K562 (cell line): ENCODE measurements around the gene RPS19. TPM values are rescaled to one million over a fixed set of nuclear protein-coding genes. Genes with fewer than 3 reads are reported as not detected.

Experiments used
- ATAC-seq: fragments of 200-7000 bp; cut with Tn5 transposase; 3 replicates; pipeline ENCODE4 v1.9.1; 2020; ENCODE audit warnings: moderate library complexity
- BruUV-seq: library from RNA; stranded (reverse); fragments of 400-500 nt; replicated peaks from 2 replicates; lab custom pipeline; 2021; lab: Mats Ljungman, UMichigan
- CTCF ChIA-PET: fragments of 300-600 bp; formaldehyde crosslinking; extraction: SDS; loops from one replicate; lab custom pipeline; 2021; ENCODE audit warnings: low intra/inter-chr PET ratio; lab: Yijun Ruan, JAX
- POLR2A ChIA-PET: fragments of 300-600, 350-650 bp; sonication (Branson Sonifier 250); formaldehyde crosslinking; extraction: SDS; loops from one replicate; lab custom pipeline; 2021; ENCODE audit warnings: antibody characterized with exemption, inconsistent platforms; lab: Yijun Ruan, JAX
- DNase-seq, 4 experiments: peaks; one replicate each; pipeline versions ENCODE4 v3.0.0 to v3.0.0-alpha.2; 2011 to 2018; ENCODE audit warnings: low spot score in 3 of 4, mixed read lengths in 3 of 4; ENCODE audit errors: extremely low read depth in 1 of 4
- FAIRE-seq: peaks from 2 replicates; lab custom pipeline; 2011; peaks lifted over from hg19 to GRCh38; lab: Jason Lieb, UNC
- H2AFZ ChIP-seq: 2 replicates; pipeline ENCODE4 v1.6.0; 2011; ENCODE audit warnings: low read depth, low read length, control low read depth, inconsistent platforms
- H3K27ac ChIP-seq: fragments of 200-600 bp; 3 replicates; pipeline ENCODE4 v1.8.0; 2011; ENCODE audit warnings: low read depth, mild to moderate bottlenecking, control low read depth, inconsistent platforms, low read length, moderate library complexity, mixed read lengths; ENCODE audit errors: extremely low read depth
- H3K27me3 ChIP-seq, 2 experiments: fragments of 300-600 bp in 1 of 2; 2 replicates in 1 of 2; 3 replicates in 1 of 2; pipeline versions ENCODE4 v1.6.0 to v1.8.0; 2011; ENCODE audit warnings: inconsistent platforms in 2 of 2, low read length in 2 of 2, mild to moderate bottlenecking in 1 of 2, mixed read lengths in 1 of 2, moderate library complexity in 1 of 2; ENCODE audit not compliant: control insufficient read depth in 2 of 2, insufficient read depth in 2 of 2
- H3K36me3 ChIP-seq: fragments of 300-600 bp; 3 replicates; pipeline ENCODE4 v1.8.0; 2011; ENCODE audit warnings: mild to moderate bottlenecking, low read length, inconsistent platforms; ENCODE audit not compliant: control insufficient read depth, insufficient read depth
- H3K4me1 ChIP-seq, 2 experiments: fragments of 200-600 bp in 1 of 2; replicated peaks in 1 of 2; 2 replicates in 1 of 2; 3 replicates in 1 of 2; pipeline versions ENCODE4 v1.5.1 to v1.8.0; 2011; ENCODE audit warnings: inconsistent platforms in 2 of 2, low read length in 2 of 2, mild to moderate bottlenecking in 1 of 2, mixed read lengths in 1 of 2, moderate library complexity in 1 of 2; ENCODE audit not compliant: control insufficient read depth in 2 of 2, insufficient read depth in 2 of 2
- H3K4me2 ChIP-seq: 2 replicates; pipeline ENCODE4 v1.6.1; 2011; ENCODE audit warnings: low read length, control low read depth, inconsistent platforms, mixed read lengths; ENCODE audit not compliant: insufficient read depth
- H3K4me3 ChIP-seq: fragments of 200-600 bp; sonication (generic), shearing (Covaris generic); 2 replicates; pipeline ENCODE4 v1.5.1; 2016; ENCODE audit warnings: control low read depth, inconsistent platforms
- H3K79me2 ChIP-seq: fragments of 200-600 bp; 3 replicates; pipeline ENCODE4 v1.8.0; 2011; ENCODE audit warnings: low read length, inconsistent platforms; ENCODE audit not compliant: control insufficient read depth, insufficient read depth
- H3K9ac ChIP-seq, 2 experiments: 2 replicates each; pipeline versions ENCODE4 v1.6.0 to v1.6.1; 2011; ENCODE audit warnings: low read depth in 2 of 2, low read length in 2 of 2, control low read depth in 1 of 2, inconsistent platforms in 1 of 2, mild to moderate bottlenecking in 1 of 2, mixed read lengths in 1 of 2; ENCODE audit not compliant: insufficient read depth in 1 of 2
- H3K9me1 ChIP-seq: one replicate; pipeline ENCODE4 v1.6.0; 2011; ENCODE audit warnings: inconsistent platforms, mild to moderate bottlenecking, low read length, moderate library complexity; ENCODE audit not compliant: control insufficient read depth, insufficient read depth
- H3K9me3 ChIP-seq: replicated peaks from 2 replicates; pipeline ENCODE4 v1.5.1; 2011; ENCODE audit warnings: low read depth, low read length, inconsistent platforms; ENCODE audit not compliant: control insufficient read depth, insufficient read depth
- H4K20me1 ChIP-seq: replicated peaks from 2 replicates; pipeline ENCODE4 v1.6.1; 2011; ENCODE audit warnings: low read length, inconsistent platforms, mixed read lengths; ENCODE audit not compliant: control insufficient read depth, insufficient read depth
- BCOR ChIP-seq: fragments of 450-650 bp; IDR thresholded peaks from 2 replicates; pipeline ENCODE4 v1.6.1; 2016
- EP300 ChIP-seq: IDR thresholded peaks from 2 replicates; pipeline ENCODE4 v1.6.1; 2012; ENCODE audit warnings: low read length, improper control_type of control experiment
- HMGN3 ChIP-seq: IDR thresholded peaks from 2 replicates; pipeline ENCODE4 v1.6.1; 2011; ENCODE audit warnings: borderline replicate concordance, low read depth, mild to moderate bottlenecking, mixed read lengths, low read length; ENCODE audit not compliant: insufficient read length; ENCODE audit errors: extremely low read depth
- HNRNPL ChIP-seq: fragments of 200-400 bp; formaldehyde crosslinking; IDR thresholded peaks from 2 replicates; pipeline ENCODE4 v1.6.1; 2017; ENCODE audit warnings: low read depth, mild to moderate bottlenecking, low read length
- MXI1 ChIP-seq: IDR thresholded peaks from 2 replicates; pipeline ENCODE4 v1.6.1; 2011; ENCODE audit warnings: low read depth, mild to moderate bottlenecking, improper control_type of control experiment, low read length
- NFIC ChIP-seq: fragments of 450-650 bp; IDR thresholded peaks from 2 replicates; pipeline ENCODE4 v1.6.1; 2017; ENCODE audit warnings: mild to moderate bottlenecking, inconsistent platforms
- TEAD2 ChIP-seq: fragments of 450-650 bp; IDR thresholded peaks from 2 replicates; pipeline ENCODE4 v1.6.1; 2016; ENCODE audit warnings: missing genetic modification characterization, control low read depth, missing compliant biosample characterization
- YBX1 ChIP-seq: fragments of 450-650 bp; IDR thresholded peaks from 2 replicates; pipeline ENCODE4 v1.7.1; 2016; ENCODE audit warnings: mild to moderate bottlenecking
- ZBTB7A ChIP-seq: IDR thresholded peaks from 2 replicates; pipeline ENCODE4 v1.6.1; 2011; ENCODE audit warnings: low read depth, mild to moderate bottlenecking, low read length, moderate library complexity, borderline replicate concordance; ENCODE audit not compliant: control insufficient read depth
- ZEB2 ChIP-seq: fragments of 450-650 bp; IDR thresholded peaks from 2 replicates; pipeline ENCODE4 v1.6.1; 2016
- ZNF121 ChIP-seq: sonication (generic); formaldehyde crosslinking; conservative IDR thresholded peaks from 2 replicates; pipeline ENCODE4 v1.8.0; 2022; ENCODE audit warnings: missing genetic modification reagents
- ZNF695 ChIP-seq: fragments of 450-650 bp; formaldehyde crosslinking; IDR thresholded peaks from 2 replicates; pipeline ENCODE4 v1.4.0; 2020; ENCODE audit warnings: mild to moderate bottlenecking, moderate library complexity
- WGBS: fragments of 100-300 bp; shearing (Covaris generic); methylation state at CpG from one replicate; pipeline ENCODE4 v1.1.6; 2016; ENCODE audit warnings: low coverage, mixed read lengths; ENCODE audit not compliant: insufficient coverage; ENCODE audit errors: missing lambda C conversion rate; 5-methylcytosine and 5-hydroxymethylcytosine counted together
- in situ Hi-C: fragments of 300-500 bp; cut with MboI; formaldehyde crosslinking; loops from 4 replicates; pipeline ENCODE4 v1.15.0; 2018; ENCODE audit warnings: inconsistent platforms, mixed read lengths
- intact Hi-C: fragments of 100-400 bp; cut with micrococcal nuclease; formaldehyde crosslinking; loops from 2 replicates; pipeline ENCODE4 v1.14.2; 2022
- polyA plus RNA-seq, 8 experiments: library from polyadenylated mRNA; depleted of rRNA in 4 of 8; stranded (reverse) in 5 of 8; unstranded in 3 of 8; fragments of >200 nt; fragmentation: Nextera tagmentation in 2 of 8; fragmentation: Illumina TruSeq in 1 of 8; extraction: Ambion mirVana in 2 of 8; extraction: Trizol in 1 of 8; gene quantifications; 2 replicates each; pipeline versions ENCODE4 v1.2.1 to v1.2.3, GENCODE V29; 2011 to 2014; ENCODE audit warnings: inconsistent platforms in 1 of 8, missing spikeins in 1 of 8
- total RNA-seq, 7 experiments: library from RNA; depleted of rRNA in 6 of 7; stranded (reverse); fragments of >200 nt in 6 of 7; fragmentation: Illumina TruSeq in 2 of 7; extraction: Trizol in 2 of 7; gene quantifications; 2 replicates each; pipeline versions ENCODE4 v1.2.1 to v1.2.3, GENCODE V29; 2011 to 2021; ENCODE audit warnings: low replicate concordance in 1 of 7
- TF ChIP-seq, protein P1 (sequence below): fragments of 450-650 bp; IDR thresholded peaks from 2 replicates; pipeline ENCODE4 v1.6.1; 2018; ENCODE audit warnings: mild to moderate bottlenecking, low read depth; ENCODE audit not compliant: partially characterized antibody
- TF ChIP-seq, protein P2 (sequence below): fragments of 450-650 bp; IDR thresholded peaks from 2 replicates; pipeline ENCODE4 v1.6.1; 2016; ENCODE audit warnings: antibody characterized with exemption

The RPS19 gene
- total and polyA plus RNA-seq, 9 of the 15 experiments (the other 6 are each of a cell fraction or from before 2014, with no cell fraction given): 1,964 to 3,408 (median 2,747) TPM

DNA sequence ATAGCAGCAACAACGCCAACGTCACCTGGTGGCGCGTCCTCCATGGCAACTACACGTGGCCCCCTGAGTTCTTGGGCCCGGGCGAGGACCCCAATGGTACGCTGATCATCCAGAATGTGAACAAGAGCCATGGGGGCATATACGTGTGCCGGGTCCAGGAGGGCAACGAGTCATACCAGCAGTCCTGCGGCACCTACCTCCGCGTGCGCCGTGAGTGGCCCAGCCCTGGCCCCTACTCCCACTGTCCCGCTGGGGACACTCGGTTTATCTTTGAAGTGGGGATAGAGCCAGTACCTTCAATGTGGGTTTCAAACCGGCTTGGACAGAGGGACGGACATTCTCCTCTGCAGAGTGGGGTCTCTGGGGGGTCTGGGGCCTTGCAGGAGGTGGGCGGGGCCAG, 19.0 kb downstream of the RPS19 start:
- ATAC-seq (no peak), DNase-seq (no peak), FAIRE-seq (no peak)
- ChIA-PET CTCF (no interaction called here), POLR2A (no interaction called here)
- Histone ChIP-seq H4K20me1 (no peaks in the 10 kb centered on the region), H3K27ac (no peak overlapping the region), H3K36me3 (no peaks in the 10 kb centered on the region), H3K4me3 (no peak overlapping the region), H3K9me3 (no peaks in the 10 kb centered on the region), H3K27me3 (no peaks in the 10 kb centered on the region), H3K9ac (peak overlapping the region in 1 of 2 experiments; percentile 36; a peak in 2 of 4 replicates), H3K4me1 (peaks cover 34 to 63% of the 10 kb centered on the region in 2 experiments), H3K79me2 (peaks cover 8% of the 10 kb centered on the region; the same call in 1 of the 3 replicates), H3K4me2 (no peak overlapping the region), H3K9me1 (no peaks in the 10 kb centered on the region), H2AFZ (no peak overlapping the region)
- intact Hi-C loops: no loop called here
- in situ Hi-C loops: no loop called here
- TF ChIP-seq ZNF695 (CRISPR knock-in tag): no peak
- no peak for TF ChIP-seq YBX1
- TF ChIP-seq MXI1: no peak
- no peak for TF ChIP-seq ZEB2
- no peak for TF ChIP-seq HNRNPL
- TF ChIP-seq ZBTB7A: peak; percentile 48; the same call in 1 of the 2 replicates
- 83% methylated on average over 20 of the region's 21 CpGs for WGBS
- BruUV-seq: no TSS peak

DNA sequence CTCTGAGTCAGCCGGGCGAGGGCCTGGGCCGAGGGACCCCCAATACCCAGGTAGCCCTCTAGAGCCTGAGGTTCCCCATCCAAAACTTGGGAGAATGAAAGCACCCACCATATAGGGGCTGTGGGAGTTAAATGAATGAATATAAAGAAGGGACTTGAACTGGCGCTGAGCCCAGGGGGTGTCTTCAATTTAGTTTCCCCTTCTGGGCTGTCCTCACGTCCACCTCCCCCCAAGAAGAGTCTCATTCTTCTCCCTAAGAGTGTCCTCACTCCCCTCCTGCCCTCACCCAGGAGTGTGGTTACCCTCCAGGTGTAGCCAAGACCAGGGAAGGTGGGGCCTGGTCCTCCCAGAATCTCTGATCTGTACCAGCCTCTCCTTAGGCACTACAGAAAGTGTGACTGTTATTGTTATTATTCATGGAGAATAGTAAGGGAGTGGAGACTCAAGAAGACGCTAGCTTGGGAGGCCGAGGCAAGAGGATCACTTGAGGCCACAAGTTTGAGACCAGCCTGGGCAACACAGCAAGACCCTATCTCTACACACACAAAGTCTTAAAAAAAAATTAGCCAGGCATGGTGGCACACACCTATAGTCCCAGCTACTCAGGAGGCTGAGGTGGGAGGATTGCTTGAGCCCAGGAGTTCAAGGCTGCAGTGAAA, 19.7 kb downstream of the RPS19 start:
- WGBS: 72% methylated on average over 5 of the region's 7 CpGs
- peaks cover 35 to 68% of the 10 kb centered on the region in 2 experiments for H3K4me1 ChIP-seq
- no peaks in the 10 kb centered on the region for H3K9me1 ChIP-seq
- CTCF ChIA-PET: no interaction called here
- peak overlapping the region in 1 of 2 experiments; percentile 59; a peak in 1 of 4 replicates for H3K9ac ChIP-seq
- H3K79me2 ChIP-seq: peaks cover 13% of the 10 kb centered on the region
- FAIRE-seq (no peak), DNase-seq (no peak), ATAC-seq (no peak)
- H2AFZ ChIP-seq: no peak overlapping the region
- H3K4me2 ChIP-seq: no peak overlapping the region
- POLR2A ChIA-PET: interaction anchor here (0.7 to 1.3 kb wide), 3 partner anchors 17 to 159 kb away, joined by 3 to 6 read pairs (median 5); partner anchors contain the start of gene RPS19
- no peaks in the 10 kb centered on the region for H4K20me1 ChIP-seq
- TF ChIP-seq ZNF121 (CRISPR knock-in tag) (peak; percentile 42; the same call in 1 of the 2 replicates), EP300 (no peak), NFIC (peak; percentile 68), BCOR (0 out of 2 replicates have a peak, but pooled peaks have one; percentile 21), TEAD2 (tag) (no peak), HMGN3 (no peak)
- TF ChIP-seq, protein P1, sequence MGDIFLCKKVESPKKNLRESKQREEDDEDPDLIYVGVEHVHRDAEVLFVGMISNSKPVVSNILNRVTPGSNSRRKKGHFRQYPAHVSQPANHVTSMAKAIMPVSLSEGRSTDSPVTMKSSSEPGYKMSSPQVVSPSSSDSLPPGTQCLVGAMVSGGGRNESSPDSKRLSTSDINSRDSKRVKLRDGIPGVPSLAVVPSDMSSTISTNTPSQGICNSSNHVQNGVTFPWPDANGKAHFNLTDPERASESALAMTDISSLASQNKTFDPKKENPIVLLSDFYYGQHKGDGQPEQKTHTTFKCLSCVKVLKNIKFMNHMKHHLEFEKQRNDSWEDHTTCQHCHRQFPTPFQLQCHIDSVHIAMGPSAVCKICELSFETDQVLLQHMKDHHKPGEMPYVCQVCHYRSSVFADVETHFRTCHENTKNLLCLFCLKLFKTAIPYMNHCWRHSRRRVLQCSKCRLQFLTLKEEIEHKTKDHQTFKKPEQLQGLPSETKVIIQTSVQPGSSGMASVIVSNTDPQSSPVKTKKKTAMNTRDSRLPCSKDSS: no peak
- TF ChIP-seq, protein P2, sequence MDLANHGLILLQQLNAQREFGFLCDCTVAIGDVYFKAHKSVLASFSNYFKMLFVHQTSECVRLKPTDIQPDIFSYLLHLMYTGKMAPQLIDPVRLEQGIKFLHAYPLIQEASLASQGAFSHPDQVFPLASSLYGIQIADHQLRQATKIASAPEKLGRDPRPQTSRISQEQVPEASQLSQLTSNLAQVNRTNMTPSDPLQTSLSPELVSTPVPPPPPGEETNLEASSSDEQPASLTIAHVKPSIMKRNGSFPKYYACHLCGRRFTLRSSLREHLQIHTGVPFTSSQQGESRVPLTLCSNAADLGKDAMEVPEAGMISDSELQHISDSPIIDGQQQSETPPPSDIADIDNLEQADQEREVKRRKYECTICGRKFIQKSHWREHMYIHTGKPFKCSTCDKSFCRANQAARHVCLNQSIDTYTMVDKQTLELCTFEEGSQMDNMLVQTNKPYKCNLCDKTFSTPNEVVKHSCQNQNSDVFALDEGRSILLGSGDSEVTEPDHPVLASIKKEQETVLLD: no peak
- intact Hi-C loops (no loop called here), in situ Hi-C loops (no loop called here)
- no peaks in the 10 kb centered on the region; the same call in 2 of the 3 replicates for H3K36me3 ChIP-seq
- H3K4me3 ChIP-seq: no peak overlapping the region
- no peaks in the 10 kb centered on the region for H3K27me3 ChIP-seq
- no TSS peak for BruUV-seq
- no peak overlapping the region for H3K27ac ChIP-seq
- no peaks in the 10 kb centered on the region for H3K9me3 ChIP-seq
